HEK293 (cell line): ENCODE results near the gene CEP63.

Experiments
- GLI2 ChIP-seq: fragments of 450-650 bp; formaldehyde crosslinking; IDR thresholded peaks from 2 replicates; pipeline ENCODE4; 2017; ENCODE audit warnings: missing biosample characterization, missing genetic modification characterization, low read depth, borderline replicate concordance
- HOXA7 ChIP-seq: sonication (generic); formaldehyde crosslinking; IDR thresholded peaks from 2 replicates; pipeline ENCODE4 v1.8.1; 2022; ENCODE audit warnings: missing genetic modification reagents, borderline replicate concordance
- KLF1 ChIP-seq: fragments of 450-650 bp; formaldehyde crosslinking; IDR thresholded peaks from 2 replicates; pipeline ENCODE4 v1.5.1; 2016; ENCODE audit warnings: missing biosample characterization, missing genetic modification characterization
- KLF16 ChIP-seq: fragments of 450-650 bp; formaldehyde crosslinking; IDR thresholded peaks from 2 replicates; pipeline ENCODE4 v1.5.1; 2017; ENCODE audit warnings: missing biosample characterization, missing genetic modification characterization
- KLF8 ChIP-seq: fragments of 450-650 bp; formaldehyde crosslinking; IDR thresholded peaks from 2 replicates; pipeline ENCODE4 v1.5.1; 2016; ENCODE audit warnings: missing biosample characterization, missing genetic modification characterization
- RBAK ChIP-seq: fragments of 450-650 bp; formaldehyde crosslinking; IDR thresholded peaks from 2 replicates; pipeline ENCODE4 v1.5.1; 2016; ENCODE audit warnings: missing biosample characterization, missing genetic modification characterization
- SETDB1 ChIP-seq: IDR thresholded peaks from one replicate; pipeline ENCODE4 v1.6.1; 2017; ENCODE audit warnings: mild to moderate bottlenecking, low read length, moderate library complexity, mixed read lengths; ENCODE audit not compliant: insufficient read length
- SP3 ChIP-seq: fragments of 450-650 bp; formaldehyde crosslinking; IDR thresholded peaks from 2 replicates; pipeline ENCODE4 v1.5.1; 2016; ENCODE audit warnings: missing biosample characterization, missing genetic modification characterization
- WT1 ChIP-seq: fragments of 450-650 bp; formaldehyde crosslinking; IDR thresholded peaks from 2 replicates; pipeline ENCODE4 v1.5.1; 2016; ENCODE audit warnings: missing biosample characterization, missing genetic modification characterization
- YY2 ChIP-seq: fragments of 450-650 bp; formaldehyde crosslinking; IDR thresholded peaks from 2 replicates; pipeline ENCODE4 v1.5.1; 2016; ENCODE audit warnings: missing biosample characterization, missing genetic modification characterization
- ZBTB48 ChIP-seq: fragments of 450-650 bp; formaldehyde crosslinking; IDR thresholded peaks from 2 replicates; pipeline ENCODE4 v1.5.1; 2016; ENCODE audit warnings: missing biosample characterization, missing genetic modification characterization
- ZFP37 ChIP-seq: fragments of 450-650 bp; formaldehyde crosslinking; IDR thresholded peaks from 2 replicates; pipeline ENCODE4 v1.5.1; 2016; ENCODE audit warnings: missing biosample characterization, missing genetic modification characterization
- ZNF10 ChIP-seq: fragments of 450-650 bp; formaldehyde crosslinking; IDR thresholded peaks from 2 replicates; pipeline ENCODE4 v1.5.1; 2017; ENCODE audit warnings: missing biosample characterization, missing genetic modification characterization
- ZNF175 ChIP-seq: fragments of 450-650 bp; formaldehyde crosslinking; IDR thresholded peaks from 2 replicates; pipeline ENCODE4 v1.5.1; 2016; ENCODE audit warnings: missing biosample characterization, missing genetic modification characterization
- ZNF302 ChIP-seq: fragments of 450-650 bp; formaldehyde crosslinking; IDR thresholded peaks from 2 replicates; pipeline ENCODE4 v1.5.1; 2016; ENCODE audit warnings: missing biosample characterization, missing genetic modification characterization, low read depth
- ZNF404 ChIP-seq: fragments of 450-650 bp; formaldehyde crosslinking; IDR thresholded peaks from 2 replicates; pipeline ENCODE4 v1.5.1; 2017; ENCODE audit warnings: missing biosample characterization, missing genetic modification characterization
- ZNF426 ChIP-seq: fragments of 450-650 bp; formaldehyde crosslinking; IDR thresholded peaks from 2 replicates; pipeline ENCODE4 v1.5.1; 2017; ENCODE audit warnings: missing biosample characterization, missing genetic modification characterization, mild to moderate bottlenecking, inconsistent platforms, moderate library complexity
- ZNF549 ChIP-seq: fragments of 450-650 bp; IDR thresholded peaks from 2 replicates; pipeline ENCODE4 v1.5.1; 2018; ENCODE audit warnings: missing biosample characterization, missing genetic modification characterization, mild to moderate bottlenecking, inconsistent platforms, moderate library complexity
- ZNF555 ChIP-seq: fragments of 450-650 bp; formaldehyde crosslinking; conservative IDR thresholded peaks from 2 replicates; pipeline ENCODE4 v1.5.1; 2017; ENCODE audit warnings: missing biosample characterization, mild to moderate bottlenecking, missing genetic modification characterization, inconsistent platforms
- ZNF600 ChIP-seq: fragments of 450-650 bp; formaldehyde crosslinking; IDR thresholded peaks from 2 replicates; pipeline ENCODE4 v1.5.1; 2016; ENCODE audit warnings: missing biosample characterization, missing genetic modification characterization
- ZNF837 ChIP-seq: fragments of 450-650 bp; formaldehyde crosslinking; IDR thresholded peaks from 2 replicates; pipeline ENCODE4 v1.5.1; 2016; ENCODE audit warnings: missing biosample characterization, missing genetic modification characterization
- ZSCAN23 ChIP-seq: fragments of 450-650 bp; formaldehyde crosslinking; IDR thresholded peaks from 2 replicates; pipeline ENCODE4 v1.5.1; 2016; ENCODE audit warnings: missing biosample characterization, missing genetic modification characterization
- TF ChIP-seq, protein P1 (sequence below): IDR thresholded peaks from 2 replicates; pipeline ENCODE4 v1.6.1; 2011; ENCODE audit warnings: mild to moderate bottlenecking, low read depth, low read length, borderline replicate concordance
- TF ChIP-seq, protein P2 (sequence below): fragments of 450-650 bp; formaldehyde crosslinking; IDR thresholded peaks from 2 replicates; pipeline ENCODE4 v1.5.1; 2016; ENCODE audit warnings: missing biosample characterization, missing genetic modification characterization
- TF ChIP-seq, protein P3 (sequence below): fragments of 450-650 bp; formaldehyde crosslinking; IDR thresholded peaks from 2 replicates; pipeline ENCODE4 v1.5.1; 2016; ENCODE audit warnings: missing biosample characterization, missing genetic modification characterization, low read depth
- TF ChIP-seq, protein P4 (sequence below): fragments of 450-650 bp; formaldehyde crosslinking; IDR thresholded peaks from 2 replicates; pipeline ENCODE4 v1.5.1; 2016; ENCODE audit warnings: missing biosample characterization, missing genetic modification characterization
- TF ChIP-seq, protein P5 (sequence below): fragments of 450-650 bp; formaldehyde crosslinking; IDR thresholded peaks from 2 replicates; pipeline ENCODE4 v1.5.1; 2016; ENCODE audit warnings: missing biosample characterization, missing genetic modification characterization

Gene CEP63

DNA sequence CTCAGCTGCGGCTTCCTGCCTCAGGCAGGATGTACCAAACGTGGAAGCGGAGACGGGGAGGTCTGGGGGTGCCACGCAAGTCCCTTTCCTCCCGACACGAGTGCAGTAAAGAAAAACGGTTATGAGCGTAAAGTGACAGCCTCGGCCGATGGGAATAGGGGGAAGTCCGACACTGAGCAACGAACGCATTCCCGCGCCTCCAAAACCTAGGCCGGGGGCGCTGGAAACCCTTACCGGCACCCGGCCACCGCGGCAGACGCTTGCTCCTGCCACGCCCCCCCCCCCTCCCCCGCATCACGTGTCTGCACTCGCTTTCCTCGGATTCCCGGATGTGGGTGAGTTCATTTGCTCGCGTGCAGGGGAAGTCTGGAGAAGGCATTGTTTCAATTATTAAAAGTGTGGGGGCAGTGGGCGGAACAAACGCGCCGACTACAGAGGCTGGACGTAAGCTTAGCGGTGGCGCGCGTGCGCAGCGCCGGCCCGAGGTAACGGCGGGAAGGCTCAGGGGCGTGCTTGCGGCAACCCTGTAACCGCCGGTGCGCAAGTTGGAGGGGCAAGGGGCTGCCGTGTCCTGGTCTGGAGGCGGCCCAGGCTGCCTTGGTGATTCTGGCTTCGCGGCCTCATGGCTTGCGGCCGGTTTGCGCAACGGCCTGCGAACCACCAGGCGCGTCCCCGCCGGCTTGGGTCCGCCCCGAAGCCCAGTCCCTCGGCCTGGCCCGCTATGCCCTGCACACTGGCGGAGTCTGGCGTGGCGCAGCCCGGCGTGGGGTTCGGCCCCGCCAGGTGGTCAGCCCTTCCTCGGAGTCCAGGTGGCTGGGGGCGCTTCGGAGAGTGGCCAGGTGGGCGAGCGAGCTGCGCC lies at the start of gene CEP63, which contains the start of gene ANAPC13 (continued):
- TF ChIP-seq ZFP37 (tag by site-specific recombination): peak; percentile 63
- TF ChIP-seq ZNF302 (tag by site-specific recombination): no peak
- TF ChIP-seq ZNF426 (tag by site-specific recombination): no peak
- TF ChIP-seq ZNF600 (tag by site-specific recombination): peak; percentile 71
- TF ChIP-seq ZNF10 (tag by site-specific recombination): no peak
- TF ChIP-seq, protein P1, sequence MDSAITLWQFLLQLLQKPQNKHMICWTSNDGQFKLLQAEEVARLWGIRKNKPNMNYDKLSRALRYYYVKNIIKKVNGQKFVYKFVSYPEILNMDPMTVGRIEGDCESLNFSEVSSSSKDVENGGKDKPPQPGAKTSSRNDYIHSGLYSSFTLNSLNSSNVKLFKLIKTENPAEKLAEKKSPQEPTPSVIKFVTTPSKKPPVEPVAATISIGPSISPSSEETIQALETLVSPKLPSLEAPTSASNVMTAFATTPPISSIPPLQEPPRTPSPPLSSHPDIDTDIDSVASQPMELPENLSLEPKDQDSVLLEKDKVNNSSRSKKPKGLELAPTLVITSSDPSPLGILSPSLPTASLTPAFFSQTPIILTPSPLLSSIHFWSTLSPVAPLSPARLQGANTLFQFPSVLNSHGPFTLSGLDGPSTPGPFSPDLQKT: no peak
- TF ChIP-seq, protein P2, sequence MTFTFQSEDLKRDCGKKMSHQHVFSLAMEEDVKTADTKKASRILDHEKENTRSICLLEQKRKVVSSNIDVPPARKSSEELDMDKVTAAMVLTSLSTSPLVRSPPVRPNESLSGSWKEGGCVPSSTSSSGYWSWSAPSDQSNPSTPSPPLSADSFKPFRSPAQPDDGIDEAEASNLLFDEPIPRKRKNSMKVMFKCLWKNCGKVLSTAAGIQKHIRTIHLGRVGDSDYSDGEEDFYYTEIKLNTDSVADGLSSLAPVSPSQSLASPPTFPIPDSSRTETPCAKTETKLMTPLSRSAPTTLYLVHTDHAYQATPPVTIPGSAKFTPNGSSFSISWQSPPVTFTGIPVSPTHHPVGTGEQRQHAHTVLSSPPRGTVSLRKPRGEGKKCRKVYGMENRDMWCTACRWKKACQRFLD (tag by site-specific recombination): no peak
- TF ChIP-seq ZNF549 (tag by site-specific recombination): no peak
- no peak for TF ChIP-seq YY2 (tag by site-specific recombination)
- TF ChIP-seq, protein P3, sequence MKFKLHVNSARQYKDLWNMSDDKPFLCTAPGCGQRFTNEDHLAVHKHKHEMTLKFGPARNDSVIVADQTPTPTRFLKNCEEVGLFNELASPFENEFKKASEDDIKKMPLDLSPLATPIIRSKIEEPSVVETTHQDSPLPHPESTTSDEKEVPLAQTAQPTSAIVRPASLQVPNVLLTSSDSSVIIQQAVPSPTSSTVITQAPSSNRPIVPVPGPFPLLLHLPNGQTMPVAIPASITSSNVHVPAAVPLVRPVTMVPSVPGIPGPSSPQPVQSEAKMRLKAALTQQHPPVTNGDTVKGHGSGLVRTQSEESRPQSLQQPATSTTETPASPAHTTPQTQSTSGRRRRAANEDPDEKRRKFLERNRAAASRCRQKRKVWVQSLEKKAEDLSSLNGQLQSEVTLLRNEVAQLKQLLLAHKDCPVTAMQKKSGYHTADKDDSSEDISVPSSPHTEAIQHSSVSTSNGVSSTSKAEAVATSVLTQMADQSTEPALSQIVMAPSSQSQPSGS (tag by site-specific recombination): no peak
- peak; percentile 60; the same call in 1 of the 2 replicates for TF ChIP-seq KLF8 (tag by site-specific recombination)
- TF ChIP-seq ZNF837: no peak
- no peak for TF ChIP-seq ZBTB48 (tag by site-specific recombination)
- peak; percentile 85 for TF ChIP-seq KLF1 (tag by site-specific recombination)
- TF ChIP-seq ZNF175 (tag by site-specific recombination): no peak
- peak; percentile 79 for TF ChIP-seq SP3 (tag by site-specific recombination)
- TF ChIP-seq GLI2: no peak
- TF ChIP-seq, protein P4, sequence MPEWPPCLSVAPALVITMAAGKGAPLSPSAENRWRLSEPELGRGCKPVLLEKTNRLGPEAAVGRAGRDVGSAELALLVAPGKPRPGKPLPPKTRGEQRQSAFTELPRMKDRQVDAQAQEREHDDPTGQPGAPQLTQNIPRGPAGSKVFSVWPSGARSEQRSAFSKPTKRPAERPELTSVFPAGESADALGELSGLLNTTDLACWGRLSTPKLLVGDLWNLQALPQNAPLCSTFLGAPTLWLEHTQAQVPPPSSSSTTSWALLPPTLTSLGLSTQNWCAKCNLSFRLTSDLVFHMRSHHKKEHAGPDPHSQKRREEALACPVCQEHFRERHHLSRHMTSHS: no peak
- TF ChIP-seq ZSCAN23 (tag by site-specific recombination): no peak
- TF ChIP-seq, protein P5, sequence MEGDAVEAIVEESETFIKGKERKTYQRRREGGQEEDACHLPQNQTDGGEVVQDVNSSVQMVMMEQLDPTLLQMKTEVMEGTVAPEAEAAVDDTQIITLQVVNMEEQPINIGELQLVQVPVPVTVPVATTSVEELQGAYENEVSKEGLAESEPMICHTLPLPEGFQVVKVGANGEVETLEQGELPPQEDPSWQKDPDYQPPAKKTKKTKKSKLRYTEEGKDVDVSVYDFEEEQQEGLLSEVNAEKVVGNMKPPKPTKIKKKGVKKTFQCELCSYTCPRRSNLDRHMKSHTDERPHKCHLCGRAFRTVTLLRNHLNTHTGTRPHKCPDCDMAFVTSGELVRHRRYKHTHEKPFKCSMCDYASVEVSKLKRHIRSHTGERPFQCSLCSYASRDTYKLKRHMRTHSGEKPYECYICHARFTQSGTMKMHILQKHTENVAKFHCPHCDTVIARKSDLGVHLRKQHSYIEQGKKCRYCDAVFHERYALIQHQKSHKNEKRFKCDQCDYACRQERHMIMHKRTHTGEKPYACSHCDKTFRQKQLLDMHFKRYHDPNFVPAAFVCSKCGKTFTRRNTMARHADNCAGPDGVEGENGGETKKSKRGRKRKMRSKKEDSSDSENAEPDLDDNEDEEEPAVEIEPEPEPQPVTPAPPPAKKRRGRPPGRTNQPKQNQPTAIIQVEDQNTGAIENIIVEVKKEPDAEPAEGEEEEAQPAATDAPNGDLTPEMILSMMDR: no peak; the same call in 1 of the 2 replicates
- no peak for TF ChIP-seq ZNF555
- 0 out of 2 replicates have a peak, but pooled peaks have one; percentile 10 for TF ChIP-seq WT1 (tag by site-specific recombination)
- no peak for TF ChIP-seq SETDB1
- peak; percentile 46 for TF ChIP-seq KLF16
- TF ChIP-seq ZNF404 (tag by site-specific recombination): no peak
- TF ChIP-seq RBAK (tag by site-specific recombination): no peak
- TF ChIP-seq HOXA7: no peak
